Body of pancreas (tissue), 4 donors: Measurements from ENCODE around the gene TPRX1. TPM values are rescaled to one million over a fixed set of nuclear protein-coding genes. Genes with fewer than 3 reads are reported as not detected.
"Not testable (repeated sequence)": the region's sequence is repeated elsewhere in the genome, so short reads cannot be mapped to it uniquely, and the experiment has no call there.

Experiments
- ATAC-seq: fragments of 150-250 bp; one replicate; pipeline ENCODE4 v1.9.1; 2016
- DNase-seq, 4 donors: peaks; one replicate each; pipeline ENCODE4 v3.0.0-alpha.2; 2019
- H3K27ac ChIP-seq, 4 donors: fragments of 200-600 bp; sonication (generic); 1 replicate in 3 of 4; 2 replicates in 1 of 4; pipeline versions ENCODE4 v1.5.1 to v1.6.1; 2016 to 2019; ENCODE audit warnings: mild to moderate bottlenecking in 1 of 4, mixed read lengths in 1 of 4, moderate library complexity in 1 of 4
- H3K27me3 ChIP-seq, 2 donors: fragments of 200-600 bp; sonication (generic); one replicate each; pipeline ENCODE4 v1.6.0; 2016; ENCODE audit warnings: mild to moderate bottlenecking in 1 of 2
- H3K36me3 ChIP-seq, 2 donors: fragments of 200-600 bp; sonication (generic); replicated peaks in 1 of 2; 2 replicates each; pipeline ENCODE4 v1.5.1; 2016; ENCODE audit warnings: low read depth in 2 of 2; ENCODE audit not compliant: insufficient read depth in 1 of 2
- H3K4me1 ChIP-seq: fragments of 200-600 bp; sonication (generic); one replicate; pipeline ENCODE4 v1.6.0; 2016
- H3K4me3 ChIP-seq, 2 donors: fragments of 200-600 bp; sonication (generic); 1 replicate in 1 of 2; 2 replicates in 1 of 2; pipeline ENCODE4 v1.5.1; 2016 to 2019
- H3K9me3 ChIP-seq, 3 donors: fragments of 200-600 bp; sonication (generic); 1 replicate in 2 of 3; 2 replicates in 1 of 3; pipeline ENCODE4 v1.5.1; 2016
- CTCF ChIP-seq, 7 experiments: fragments of 450-650 bp in 4 of 7; fragments of 200-600 bp in 3 of 7; sonication (generic) in 3 of 7; IDR thresholded peaks; one replicate each; pipeline ENCODE4 v1.5.1; 2016 to 2019; ENCODE audit warnings: antibody characterized with exemption in 7 of 7
- POLR2A ChIP-seq, 3 donors: fragments of 450-650 bp; IDR thresholded peaks; one replicate each; pipeline ENCODE4 v1.6.1; 2016; ENCODE audit warnings: antibody characterized with exemption in 3 of 3, mild to moderate bottlenecking in 2 of 3
- WGBS, 2 donors: methylation state at CpG; one replicate each; pipeline ENCODE4 v1.1.5; 2017; 5-methylcytosine and 5-hydroxymethylcytosine counted together
- intact Hi-C: fragments of 100-400 bp; cut with DNase I; formaldehyde crosslinking; loops from one replicate; pipeline ENCODE4 v1.15.1; 2023
- total RNA-seq, 2 donors: library from RNA; depleted of rRNA; stranded (reverse); fragments of >200 nt; gene quantifications; one replicate each; pipeline ENCODE4 v1.1.0, GENCODE V29; 2016

The TPRX1 gene, protein sequence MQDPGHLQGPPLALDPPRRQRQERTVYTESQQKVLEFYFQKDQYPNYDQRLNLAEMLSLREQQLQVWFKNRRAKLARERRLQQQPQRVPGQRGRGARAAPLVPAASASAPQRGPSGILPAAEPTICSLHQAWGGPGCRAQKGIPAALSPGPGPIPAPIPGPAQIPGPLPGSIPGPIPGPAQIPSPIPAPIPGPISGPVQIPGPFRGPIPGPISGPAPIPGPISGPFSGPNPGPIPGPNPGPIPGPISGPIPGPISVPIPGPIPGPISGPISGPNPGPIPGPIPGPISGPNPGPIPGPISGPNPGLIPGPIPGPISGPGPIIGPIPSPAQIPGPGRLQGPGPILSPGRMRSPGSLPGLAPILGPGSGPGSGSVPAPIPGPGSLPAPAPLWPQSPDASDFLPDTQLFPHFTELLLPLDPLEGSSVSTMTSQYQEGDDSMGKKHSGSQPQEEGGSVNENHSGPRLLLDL
- total RNA-seq = not detected

- H3K4me1 ChIP-seq, DNase-seq, intact Hi-C loops, ATAC-seq, H3K9me3 ChIP-seq, H3K36me3 ChIP-seq, H3K27ac ChIP-seq, H3K27me3 ChIP-seq, H3K4me3 ChIP-seq: not testable (repeated sequence)
- WGBS, 2 donors = 76% methylated on average over 5 of the region's 5 CpGs; no CpG with 5 or more reads in 1 of the 2 donors
These were observed at the start of gene TPRX1 for GRCh38 chr19:47804451-47804850. Gene TPRX1 (minus strand): TSS chr19:47804551. CDS start chr19:47804539, 12 bp downstream.

GRCh38 chr19:47853003-47853402 is 48.7 kb upstream of the TPRX1 start:
- intact Hi-C loops = no loop called here
- 47% methylated on average over 3 to 5 of the region's 5 CpGs for WGBS, 2 donors
- Histone ChIP-seq H3K4me3 (no peak overlapping the region), H3K4me1 (peaks cover 5% of the 10 kb centered on the region), H3K27me3 (peaks cover 0 to 9% of the 10 kb centered on the region in 2 donors), H3K27ac (no peak overlapping the region), H3K36me3 (no peaks in the 10 kb centered on the region), H3K9me3 (no peaks in the 10 kb centered on the region)
- DNase-seq = no peak
- no peak for ATAC-seq
- TF ChIP-seq POLR2A (IDR thresholded peaks at IDR 0.05) (no peak), CTCF (IDR thresholded peaks at IDR 0.05) (no peak)

DNA sequence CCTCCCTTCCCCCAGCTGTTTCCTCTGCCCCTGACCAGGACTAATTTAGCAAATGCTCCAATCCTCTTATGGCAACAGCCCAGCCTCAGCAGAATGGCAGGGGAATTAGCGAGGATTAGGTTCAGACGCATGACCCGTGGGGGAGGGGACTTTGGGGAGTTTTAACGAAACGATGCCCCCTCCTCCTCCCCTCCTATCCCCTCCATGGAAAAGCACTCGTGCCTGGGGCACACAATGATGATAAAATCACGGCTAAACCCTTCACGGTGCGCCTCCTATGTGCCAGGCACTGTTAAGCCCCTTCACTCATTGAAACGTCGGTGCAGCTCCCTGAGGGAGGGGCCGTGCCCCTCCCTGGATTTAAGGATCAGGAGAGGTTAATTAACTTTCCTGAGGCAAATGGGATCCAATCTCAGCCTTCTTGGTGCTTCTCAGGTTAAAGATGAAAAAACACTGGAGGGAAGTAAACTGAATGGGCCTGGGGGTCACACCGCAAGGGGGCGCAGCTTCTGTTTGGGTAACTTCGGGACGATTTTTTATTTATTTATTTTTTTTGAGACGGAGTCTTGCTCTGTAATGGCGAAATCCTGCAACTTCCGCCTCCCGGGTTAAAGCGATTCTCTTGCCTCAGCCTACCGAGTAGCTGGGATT is 44.6 kb upstream of the TPRX1 start:
- H3K4me3 ChIP-seq = no peak overlapping the region
- intact Hi-C loops = no loop called here
- no peak for ATAC-seq
- peaks cover 0 to 9% of the 10 kb centered on the region in 2 donors for H3K27me3 ChIP-seq
- no peaks in the 10 kb centered on the region for H3K36me3 ChIP-seq
- WGBS, 2 donors = 3 to 6% methylated on average over 17 to 22 of the region's 22 CpGs
- no peak overlapping the region for H3K27ac ChIP-seq
- no peaks in the 10 kb centered on the region for H3K9me3 ChIP-seq
- H3K4me1 ChIP-seq = peaks cover 5% of the 10 kb centered on the region
- no peak for TF ChIP-seq POLR2A (IDR thresholded peaks at IDR 0.05)
- TF ChIP-seq CTCF (IDR thresholded peaks at IDR 0.05) = peak in 4 of 7 experiments; percentile 15 to 34 (median 26)
- peak in 3 of 4 donors; percentile 18 to 41 (median 29) for DNase-seq

DNA sequence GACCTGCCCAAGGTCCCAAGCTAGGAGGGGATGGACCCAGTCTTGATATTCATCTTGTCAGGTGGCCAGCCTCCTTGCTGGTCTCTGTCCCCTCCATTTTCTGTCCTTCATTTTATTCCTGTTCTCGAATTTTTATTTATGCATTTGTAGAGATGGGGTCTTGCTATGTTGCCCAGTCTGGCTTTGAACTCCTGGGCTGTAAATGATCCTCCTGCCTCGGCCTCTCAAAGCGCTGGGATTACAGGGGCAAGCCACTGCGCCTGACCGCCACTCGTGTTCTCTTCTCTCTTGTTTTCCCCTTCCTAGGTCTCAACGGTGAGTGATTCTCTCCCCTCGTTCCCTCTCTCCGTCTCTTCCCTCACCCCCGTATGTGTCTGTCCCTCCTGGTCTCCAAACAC is 44.1 kb upstream of the TPRX1 start:
- ATAC-seq = no peak
- H3K4me1 ChIP-seq = peaks cover 5% of the 10 kb centered on the region
- intact Hi-C loops = no loop called here
- no peak overlapping the region for H3K27ac ChIP-seq
- H3K36me3 ChIP-seq = no peaks in the 10 kb centered on the region
- H3K27me3 ChIP-seq = peaks cover 0 to 5% of the 10 kb centered on the region in 2 donors
- H3K9me3 ChIP-seq = no peaks in the 10 kb centered on the region
- no peak overlapping the region for H3K4me3 ChIP-seq
- WGBS, 2 donors = 44 to 48% methylated on average over 10 of the region's 10 CpGs
- TF ChIP-seq POLR2A (IDR thresholded peaks at IDR 0.05) = no peak
- TF ChIP-seq CTCF (IDR thresholded peaks at IDR 0.05) = no peak
- DNase-seq = no peak

DNA sequence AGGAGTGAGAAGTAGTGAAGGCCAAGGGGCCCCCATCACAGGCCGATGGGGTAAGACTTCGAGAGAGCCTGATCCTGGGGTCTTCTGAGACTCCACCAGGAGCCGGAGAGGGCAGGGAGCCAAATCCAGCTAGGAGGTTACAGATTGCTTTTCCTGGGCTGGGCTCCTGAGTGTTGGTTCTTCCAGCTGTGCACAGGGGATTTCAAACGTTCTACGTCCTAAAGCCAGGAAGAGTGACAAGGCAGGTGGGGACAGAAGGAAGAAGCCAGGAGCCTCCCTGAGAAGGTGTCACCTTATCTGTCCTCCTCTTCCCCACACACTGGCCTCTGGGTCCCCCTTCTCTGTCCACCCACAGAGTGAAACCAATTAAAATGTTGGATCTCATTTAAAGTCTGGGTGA is 38.6 kb upstream of the TPRX1 start:
- Histone ChIP-seq H3K27ac (no peak overlapping the region), H3K36me3 (no peaks in the 10 kb centered on the region), H3K27me3 (no peaks in the 10 kb centered on the region), H3K4me1 (no peaks in the 10 kb centered on the region), H3K9me3 (no peaks in the 10 kb centered on the region), H3K4me3 (no peak overlapping the region)
- intact Hi-C loops = no loop called here
- DNase-seq = no peak
- no peak for ATAC-seq
- WGBS, 2 donors = 30 to 48% methylated on average over 5 of the region's 5 CpGs
- TF ChIP-seq CTCF (IDR thresholded peaks at IDR 0.05) = no peak
- TF ChIP-seq POLR2A (IDR thresholded peaks at IDR 0.05) = no peak
